ENCODE measurements around the gene TRABD.

TRABD gene

GRCh38 chr22:50219800-50220602 is 34.3 kb downstream of the TRABD start:
- no peak for TF ChIP-seq CTCF (IDR thresholded peaks at IDR 0.05; ENCODE audit: control insufficient read depth, extremely low read depth, insufficient read depth)
- DNase-seq (ENCODE audit: low read depth) = no peak

GRCh38 chr22:50220603-50221409 is 35.1 kb downstream of the TRABD start:
- no peak overlapping the region for H3K4me3 ChIP-seq (ENCODE audit: low read depth, low read length)
- DNase-seq (ENCODE audit: low read depth) = no peak
- no peak for TF ChIP-seq CTCF (IDR thresholded peaks at IDR 0.05; ENCODE audit: control insufficient read depth, extremely low read depth, insufficient read depth)

More at GRCh38 chr22:50219800-50220602, 34.3 kb downstream of the TRABD start:
- H3K4me3 ChIP-seq (ENCODE audit: low read depth, low read length) = no peak overlapping the region

- DNase-seq (ENCODE audit: low read depth) = no peak
- no peak overlapping the region for H3K4me3 ChIP-seq (ENCODE audit: low read depth, low read length)
- TF ChIP-seq CTCF (IDR thresholded peaks at IDR 0.05; ENCODE audit: control insufficient read depth, extremely low read depth, insufficient read depth) = no peak
Observed at GRCh38 chr22:50221410-50222300, 35.9 kb downstream of the TRABD start.

GRCh38 chr22:50222508-50222907 is 36.8 kb downstream of the TRABD start:
- no peak for TF ChIP-seq CTCF (IDR thresholded peaks at IDR 0.05; ENCODE audit: control insufficient read depth, extremely low read depth, insufficient read depth)
- no peak for DNase-seq (ENCODE audit: low read depth)
- H3K4me3 ChIP-seq (ENCODE audit: low read depth, low read length) = no peak overlapping the region

- no peak for TF ChIP-seq CTCF (IDR thresholded peaks at IDR 0.05; ENCODE audit: control insufficient read depth, extremely low read depth, insufficient read depth)
- no peak for DNase-seq (ENCODE audit: low read depth)
- no peak overlapping the region for H3K4me3 ChIP-seq (ENCODE audit: low read depth, low read length)
Observed at GRCh38 chr22:50224071-50224470, 38.4 kb downstream of the TRABD start.

- no peak for TF ChIP-seq CTCF (IDR thresholded peaks at IDR 0.05; ENCODE audit: control insufficient read depth, extremely low read depth, insufficient read depth)
- H3K4me3 ChIP-seq (ENCODE audit: low read depth, low read length) = no peak overlapping the region
- DNase-seq (ENCODE audit: low read depth) = no peak
Observed at GRCh38 chr22:50225200-50225969, 39.7 kb downstream of the TRABD start.
